Measurements from ENCODE around the gene CD109.
"Not testable (repeated sequence)": the region's sequence is repeated elsewhere in the genome, so short reads cannot be mapped to it uniquely, and the experiment has no call there.

CD109 gene

GRCh38 chr6:73695619-73696421, at the start of gene CD109:
CD109 (plus strand) TSS chr6:73696203; CDS start chr6:73696216, 13 bp downstream.
- peak; percentile 54 to 69 for DNase-seq

GRCh38 chr6:73648166-73648565, 47.8 kb upstream of the CD109 start:
- no peak for DNase-seq

GRCh38 chr6:73649783-73650182, 46.2 kb upstream of the CD109 start:
- no peak for DNase-seq

GRCh38 chr6:73652637-73653570, 43.1 kb upstream of the CD109 start:
- peak; percentile 53 to 76 for DNase-seq

- DNase-seq: peak; percentile 81 to 91
These were observed 42.2 kb upstream of the CD109 start, which contains the start of gene SLC17A5 for GRCh38 chr6:73653571-73654424. SLC17A5 (minus strand) TSS chr6:73653992; CDS start chr6:73653886, 106 bp downstream.

GRCh38 chr6:73655341-73655917, 40.6 kb upstream of the CD109 start:
- DNase-seq: no peak

- DNase-seq: no peak
These were observed 39.4 kb upstream of the CD109 start for GRCh38 chr6:73656531-73657145.

- no peak for DNase-seq
These were observed 38.8 kb upstream of the CD109 start for GRCh38 chr6:73657201-73657600.

GRCh38 chr6:73664701-73665100, 31.3 kb upstream of the CD109 start:
- no peak for DNase-seq

GRCh38 chr6:73665686-73666319, 30.2 kb upstream of the CD109 start:
- no peak for DNase-seq

- DNase-seq: peak in 1 of 2 experiments; percentile 54
These were observed 29.6 kb upstream of the CD109 start for GRCh38 chr6:73666393-73666792.

- DNase-seq: no peak
These were observed 28.2 kb upstream of the CD109 start for GRCh38 chr6:73667798-73668197.

- DNase-seq: no peak
These were observed 27.0 kb upstream of the CD109 start for GRCh38 chr6:73669005-73669404.

GRCh38 chr6:73671911-73672685, 23.9 kb upstream of the CD109 start:
- DNase-seq: no peak

GRCh38 chr6:73675466-73676098, 20.4 kb upstream of the CD109 start:
- peak; percentile 32 to 62 for DNase-seq

GRCh38 chr6:73679009-73679408, 17.0 kb upstream of the CD109 start:
- DNase-seq: no peak

- not testable (repeated sequence) for DNase-seq
These were observed 16.2 kb upstream of the CD109 start for GRCh38 chr6:73679846-73680245.

- no peak for DNase-seq
These were observed 15.6 kb upstream of the CD109 start for GRCh38 chr6:73680289-73680918.

GRCh38 chr6:73683574-73683973, 12.4 kb upstream of the CD109 start:
- DNase-seq: not testable (repeated sequence)
